Activated gamma-delta T cell treated with Interleukin-2 at 50 U/mL for 16 hours (primary cell): ENCODE results near the gene EDAR.

Experiments
- DNase-seq: peaks from one replicate; pipeline ENCODE4 v3.0.0-alpha.2; 2020

Gene EDAR

GRCh38 chr2:108923736-108924579, 65.1 kb downstream of the EDAR start:
- no peak for DNase-seq

- no peak for DNase-seq
These were observed 65.9 kb downstream of the EDAR start for GRCh38 chr2:108923019-108923700.

GRCh38 chr2:108922141-108922915, 66.7 kb downstream of the EDAR start:
- no peak for DNase-seq

- DNase-seq: no peak
These were observed 67.7 kb downstream of the EDAR start for GRCh38 chr2:108921096-108922030.

- DNase-seq: no peak
These were observed 68.3 kb downstream of the EDAR start for GRCh38 chr2:108920686-108921085.

GRCh38 chr2:108919571-108920373, 69.2 kb downstream of the EDAR start:
- DNase-seq: no peak

GRCh38 chr2:108918941-108919341, 70.1 kb downstream of the EDAR start:
- no peak for DNase-seq

GRCh38 chr2:108918156-108918874, 70.7 kb downstream of the EDAR start:
- no peak for DNase-seq

GRCh38 chr2:108917526-108917925, 71.5 kb downstream of the EDAR start:
- no peak for DNase-seq

- no peak for DNase-seq
These were observed 72.1 kb downstream of the EDAR start for GRCh38 chr2:108916796-108917421.

GRCh38 chr2:108916122-108916795, 72.8 kb downstream of the EDAR start:
- DNase-seq: no peak

GRCh38 chr2:108912629-108912902, 76.5 kb downstream of the EDAR start:
- no peak for DNase-seq

- no peak for DNase-seq
These were observed 77.0 kb downstream of the EDAR start for GRCh38 chr2:108911807-108912628.

- no peak for DNase-seq
These were observed 77.6 kb downstream of the EDAR start for GRCh38 chr2:108911401-108911800.

GRCh38 chr2:108910541-108911396, 78.3 kb downstream of the EDAR start:
- no peak for DNase-seq

- DNase-seq: no peak
These were observed 79.0 kb downstream of the EDAR start for GRCh38 chr2:108910011-108910431.

- DNase-seq: no peak
These were observed 79.7 kb downstream of the EDAR start for GRCh38 chr2:108909275-108909823.

GRCh38 chr2:108908713-108909070, 80.3 kb downstream of the EDAR start:
- no peak for DNase-seq
